SK-N-DZ (cell line): Measurements from ENCODE around the gene XXYLT1.
"Not testable (repeated sequence)": the region's sequence is repeated elsewhere in the genome, so short reads cannot be mapped to it uniquely, and the experiment has no call there.

ENCODE experiments used
- DNase-seq: peaks from one replicate; pipeline ENCODE4 v3.0.0-alpha.2; 2015; ENCODE audit warnings: low spot score

XXYLT1 gene

GRCh38 chr3:195114786-195115599 lies 156.0 kb downstream of the XXYLT1 start:
- DNase-seq: no peak

- no peak for DNase-seq
These were observed 157.2 kb downstream of the XXYLT1 start for GRCh38 chr3:195113536-195114425.

- no peak for DNase-seq
These were observed 157.9 kb downstream of the XXYLT1 start for GRCh38 chr3:195113048-195113447.

- no peak for DNase-seq
These were observed 158.6 kb downstream of the XXYLT1 start for GRCh38 chr3:195112361-195112791.

GRCh38 chr3:195111766-195112165 lies 159.2 kb downstream of the XXYLT1 start:
- DNase-seq: no peak

GRCh38 chr3:195111319-195111705 lies 159.6 kb downstream of the XXYLT1 start:
- peak; percentile 39 for DNase-seq

GRCh38 chr3:195110647-195111318 lies 160.2 kb downstream of the XXYLT1 start:
- peak; percentile 37 for DNase-seq

GRCh38 chr3:195109098-195109657 lies 161.8 kb downstream of the XXYLT1 start:
- no peak for DNase-seq

GRCh38 chr3:195107593-195107992 lies 163.4 kb downstream of the XXYLT1 start:
- DNase-seq: no peak

GRCh38 chr3:195107031-195107430 lies 163.9 kb downstream of the XXYLT1 start:
- not testable (repeated sequence) for DNase-seq

- peak; percentile 68 for DNase-seq
These were observed 164.5 kb downstream of the XXYLT1 start for GRCh38 chr3:195106418-195106906.

GRCh38 chr3:195105841-195106417 lies 165.0 kb downstream of the XXYLT1 start:
- no peak for DNase-seq

- no peak for DNase-seq
These were observed 165.6 kb downstream of the XXYLT1 start for GRCh38 chr3:195105389-195105788.

- DNase-seq: no peak
These were observed 166.6 kb downstream of the XXYLT1 start for GRCh38 chr3:195104340-195104739.

GRCh38 chr3:195103623-195104022 lies 167.3 kb downstream of the XXYLT1 start:
- no peak for DNase-seq

GRCh38 chr3:195102609-195103467 lies 168.1 kb downstream of the XXYLT1 start:
- no peak for DNase-seq

GRCh38 chr3:195101927-195102608 lies 168.9 kb downstream of the XXYLT1 start:
- DNase-seq: no peak

- no peak for DNase-seq
These were observed 169.9 kb downstream of the XXYLT1 start for GRCh38 chr3:195101001-195101583.
